Stimulated activated naive CD8-positive, alpha-beta T cell treated with anti-CD3 and anti-CD28 coated beads, Interleukin-15, Interleukin-2, amounts not matched to agents 100 ng/mL and 50 ng/mL, for 24 hours (primary cell): ENCODE data around the gene MAB21L3.

ENCODE experiments used
- H3K27ac Mint-ChIP-seq: one replicate; pipeline ENCODE4 v1.8.0; 2021; ENCODE audit warnings: mild to moderate bottlenecking, mixed read lengths
- H3K27me3 Mint-ChIP-seq: one replicate; pipeline ENCODE4 v1.8.0; 2021; ENCODE audit warnings: mixed read lengths
- H3K36me3 Mint-ChIP-seq: one replicate; pipeline ENCODE4 v1.8.0; 2021; ENCODE audit warnings: low read depth, mixed read lengths
- H3K4me1 Mint-ChIP-seq: one replicate; pipeline ENCODE4 v1.8.0; 2021; ENCODE audit warnings: low read depth, mixed read lengths
- H3K4me3 Mint-ChIP-seq: one replicate; pipeline ENCODE4 v1.8.0; 2021; ENCODE audit warnings: mild to moderate bottlenecking, mixed read lengths
- H3K9me3 Mint-ChIP-seq: one replicate; pipeline ENCODE4 v1.8.0; 2021; ENCODE audit warnings: mixed read lengths

MAB21L3 gene

DNA sequence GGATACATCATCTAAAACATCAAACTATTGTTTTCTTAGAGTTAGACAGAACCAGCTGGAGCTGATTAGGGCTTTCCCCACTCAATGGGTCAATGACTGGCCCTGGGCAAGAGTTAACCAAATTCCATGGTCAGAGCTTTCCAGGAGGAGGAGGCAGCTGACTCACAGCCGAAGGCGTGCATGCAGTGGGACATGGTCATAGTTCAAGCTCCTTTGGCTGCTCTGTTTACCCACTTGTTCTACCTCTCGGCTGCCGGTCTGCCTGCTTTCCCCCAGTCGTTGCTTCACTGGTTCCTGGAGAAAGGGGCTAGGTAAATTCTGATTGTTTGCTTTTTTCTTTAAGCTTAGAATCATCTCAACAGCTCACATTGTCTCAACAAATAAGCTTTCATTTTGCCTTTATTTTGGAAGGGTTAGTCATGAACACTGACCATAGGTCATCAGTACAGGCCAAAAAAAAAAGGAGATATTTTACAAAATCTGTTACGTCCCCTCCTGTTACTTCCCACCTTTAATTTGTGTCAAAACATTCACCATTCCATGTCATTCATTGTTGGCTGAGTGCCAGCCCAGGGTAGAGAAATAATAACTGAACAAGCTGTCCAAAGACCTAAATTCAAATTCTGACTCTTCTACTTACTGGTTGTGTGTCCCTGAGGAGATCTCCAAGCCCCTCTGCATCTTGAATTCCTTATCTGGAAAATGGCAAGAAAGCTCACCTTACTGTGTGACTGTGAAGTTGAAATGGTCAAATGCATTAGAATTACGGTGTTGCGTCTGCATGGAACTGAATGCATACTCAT, 12.0 kb downstream of the MAB21L3 start:
- Mint-ChIP-seq H3K27me3 (peaks cover 35% of the 10 kb centered on the region), H3K36me3 (no peaks in the 10 kb centered on the region), H3K4me1 (peaks cover 30% of the 10 kb centered on the region), H3K9me3 (no peaks in the 10 kb centered on the region), H3K4me3 (no peak overlapping the region), H3K27ac (no peak overlapping the region)

DNA sequence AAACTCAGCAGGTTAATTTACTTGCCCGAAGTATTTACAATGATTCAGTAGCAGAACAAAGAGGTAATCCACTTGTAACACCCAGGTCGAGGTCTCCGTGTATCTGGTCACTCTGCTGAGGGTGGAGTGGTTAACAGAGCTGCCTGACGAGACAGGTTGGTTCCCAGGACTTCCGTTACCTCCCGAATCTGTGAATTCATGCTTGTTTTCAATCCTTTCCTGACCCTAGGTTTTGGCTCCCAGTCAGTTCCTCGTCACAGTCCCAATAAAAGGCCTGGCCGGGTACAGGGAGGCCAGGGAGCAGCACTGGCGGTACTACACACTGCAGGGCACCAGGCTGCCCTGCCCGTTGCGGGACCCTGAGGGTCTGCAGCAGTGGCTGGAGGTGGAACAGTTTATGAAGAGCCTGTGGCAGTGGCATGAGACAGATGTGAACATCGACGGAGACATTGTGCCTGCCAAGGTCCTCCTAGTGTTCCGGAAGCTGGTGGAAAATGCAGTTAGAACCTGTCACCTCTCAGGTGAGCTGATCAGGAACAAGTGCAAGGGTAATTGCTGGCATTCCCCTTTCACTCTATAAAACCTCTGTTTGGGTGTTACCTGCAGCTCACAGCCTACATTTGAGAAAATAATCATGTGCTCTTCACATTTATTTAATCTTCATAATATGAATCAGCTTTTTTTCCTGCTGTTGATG, 12.8 kb downstream of the MAB21L3 start:
- no peaks in the 10 kb centered on the region for H3K9me3 Mint-ChIP-seq
- H3K4me1 Mint-ChIP-seq: peaks cover 38% of the 10 kb centered on the region
- no peak overlapping the region for H3K4me3 Mint-ChIP-seq

DNA sequence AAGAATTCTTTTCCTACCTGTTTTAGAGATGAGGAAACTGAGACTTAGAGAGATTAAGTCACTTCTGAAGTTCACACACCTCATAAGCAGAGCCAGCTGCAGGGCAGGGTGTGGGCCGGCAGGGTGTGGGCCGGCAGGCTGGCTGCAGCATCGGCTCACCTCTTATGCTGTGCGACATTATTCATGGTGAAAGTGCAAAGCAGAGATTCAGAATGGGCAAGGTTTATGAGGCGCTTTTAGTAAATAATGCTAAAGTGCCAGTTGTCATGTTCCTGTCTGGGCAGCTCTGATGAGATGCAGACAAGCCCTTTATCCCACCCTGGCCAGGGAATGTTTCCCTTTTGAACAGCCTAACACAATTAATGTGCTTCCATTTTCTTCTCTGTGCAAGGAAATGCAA, 14.6 kb downstream of the MAB21L3 start:
- Mint-ChIP-seq H3K27me3 (peaks cover 29% of the 10 kb centered on the region), H3K27ac (peak overlapping the region; percentile 85), H3K4me3 (no peak overlapping the region)

More for the DNA sequence above, 12.8 kb downstream of the MAB21L3 start:
- Mint-ChIP-seq H3K36me3 (no peaks in the 10 kb centered on the region), H3K27ac (no peak overlapping the region), H3K27me3 (peaks cover 28% of the 10 kb centered on the region)

DNA sequence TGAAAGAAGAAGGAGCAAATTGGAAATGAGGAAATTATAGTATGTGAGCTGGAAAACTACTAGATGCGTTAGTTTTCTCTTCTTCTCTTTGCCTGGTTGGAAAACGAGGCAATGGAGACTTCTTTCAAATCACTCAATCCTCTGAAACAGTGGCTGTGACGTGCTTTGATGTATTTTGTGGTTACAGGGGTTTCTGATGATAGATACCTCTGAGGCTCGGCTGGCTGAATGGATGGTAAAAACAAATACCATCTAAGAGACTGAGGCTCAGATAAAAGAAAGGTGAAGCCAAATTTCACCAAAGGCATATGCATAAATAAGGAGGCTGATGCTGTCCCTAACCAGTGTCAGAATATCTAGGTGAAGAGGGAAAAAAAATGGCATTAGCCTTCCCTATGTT, 15.1 kb downstream of the MAB21L3 start:
- H3K36me3 Mint-ChIP-seq: no peaks in the 10 kb centered on the region
- no peaks in the 10 kb centered on the region for H3K9me3 Mint-ChIP-seq
- H3K27me3 Mint-ChIP-seq: peaks cover 29% of the 10 kb centered on the region
- H3K4me3 Mint-ChIP-seq: peak overlapping the region; percentile 40
- peaks cover 49% of the 10 kb centered on the region for H3K4me1 Mint-ChIP-seq
- H3K27ac Mint-ChIP-seq: peak overlapping the region; percentile 85

More for the DNA sequence above, 14.6 kb downstream of the MAB21L3 start:
- Mint-ChIP-seq H3K9me3 (no peaks in the 10 kb centered on the region), H3K36me3 (no peaks in the 10 kb centered on the region), H3K4me1 (peaks cover 49% of the 10 kb centered on the region)

DNA sequence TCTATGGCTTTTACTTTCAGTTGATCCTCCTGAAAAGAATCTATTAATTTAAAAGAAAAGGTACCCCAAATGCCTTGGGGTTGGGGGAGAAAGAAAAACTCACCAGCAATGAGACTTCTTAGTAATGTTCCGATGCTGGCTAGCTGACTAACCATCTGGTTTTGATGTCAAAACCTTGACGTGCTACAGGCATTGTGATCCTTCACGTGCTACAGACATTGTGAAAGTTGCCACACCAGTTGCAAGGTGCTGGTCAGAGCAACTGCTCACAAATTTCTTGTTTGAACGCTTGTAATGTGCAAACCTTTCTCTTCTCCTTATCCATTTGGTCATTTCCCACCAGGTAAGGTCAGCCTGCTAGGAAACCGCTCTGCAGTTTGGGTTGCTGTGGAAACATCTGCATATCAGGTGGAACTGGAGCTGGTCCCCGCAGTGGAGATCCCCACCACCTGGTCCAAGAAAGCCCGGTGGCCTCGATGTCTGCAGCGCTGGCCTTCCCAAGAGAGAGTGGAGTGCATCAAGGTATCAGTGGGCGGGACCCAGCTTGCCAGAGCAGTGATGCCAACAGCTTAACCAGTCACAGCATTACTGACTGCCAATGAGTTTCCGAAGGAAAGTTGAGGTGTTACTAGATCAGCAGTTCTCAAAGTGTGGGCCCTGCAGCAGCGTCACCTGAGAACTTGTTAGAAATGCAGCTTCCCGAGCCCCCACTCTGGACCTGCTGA, 16.1 kb downstream of the MAB21L3 start:
- Mint-ChIP-seq H3K4me1 (peaks cover 45% of the 10 kb centered on the region), H3K9me3 (no peaks in the 10 kb centered on the region), H3K27ac (peak overlapping the region; percentile 85), H3K4me3 (peak overlapping the region; percentile 12), H3K27me3 (peaks cover 29% of the 10 kb centered on the region), H3K36me3 (no peaks in the 10 kb centered on the region)

DNA sequence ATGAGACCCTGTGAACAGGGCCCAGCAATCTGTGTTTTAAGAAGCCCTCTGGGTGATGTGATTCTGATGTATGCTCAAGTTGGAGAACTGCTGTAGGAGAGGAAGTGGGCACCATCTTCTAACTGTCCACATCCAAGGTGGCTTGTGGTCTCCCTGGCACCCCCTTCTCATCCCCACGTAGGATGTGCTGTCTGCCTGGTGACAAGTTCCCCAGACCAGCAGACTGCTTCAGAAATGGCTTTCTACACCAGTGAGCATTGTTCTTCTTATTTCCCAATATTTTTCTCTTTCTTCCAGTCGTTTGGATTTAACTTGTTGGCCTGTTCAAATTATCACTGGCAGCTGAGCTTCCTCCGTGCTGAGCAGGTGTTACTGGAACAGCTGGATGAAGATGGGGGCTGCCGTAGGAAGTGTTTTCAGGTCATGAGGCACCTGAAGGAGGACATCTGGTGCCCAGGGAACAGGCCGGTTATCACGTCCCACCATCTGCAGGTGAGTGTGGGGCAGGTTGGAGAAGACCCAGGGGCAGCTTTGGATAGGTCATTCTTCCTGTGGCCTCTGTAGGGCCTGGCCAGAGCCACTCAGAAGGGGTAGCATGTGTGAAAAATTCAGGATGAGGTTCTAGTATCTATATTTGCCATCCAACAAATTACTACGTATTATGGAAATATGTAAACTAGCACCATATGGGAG, 16.8 kb downstream of the MAB21L3 start:
- Mint-ChIP-seq H3K27me3 (peaks cover 24% of the 10 kb centered on the region), H3K4me3 (peak overlapping the region; percentile 25), H3K27ac (peak overlapping the region; percentile 79), H3K36me3 (no peaks in the 10 kb centered on the region), H3K9me3 (no peaks in the 10 kb centered on the region), H3K4me1 (peaks cover 45% of the 10 kb centered on the region)

DNA sequence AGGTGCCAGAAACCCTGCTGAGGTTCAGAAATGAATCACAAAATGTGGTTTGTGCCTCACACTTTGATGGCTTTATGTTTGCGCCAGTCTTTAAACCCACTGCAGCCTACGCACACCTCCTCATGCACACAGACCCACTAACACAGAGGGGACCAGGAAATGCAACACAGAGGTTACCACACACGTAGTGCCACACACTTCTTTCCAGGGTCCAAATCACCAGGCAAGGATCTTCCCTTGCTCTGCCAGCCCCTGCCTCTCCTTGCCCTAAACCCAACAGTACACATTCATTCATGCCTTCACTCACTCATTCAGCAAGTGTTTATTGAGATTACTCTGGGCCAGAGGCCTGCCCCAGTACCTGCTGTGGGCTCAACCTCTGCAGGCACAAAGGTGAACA, 17.5 kb downstream of the MAB21L3 start:
- no peaks in the 10 kb centered on the region for H3K9me3 Mint-ChIP-seq
- H3K4me3 Mint-ChIP-seq: peak overlapping the region; percentile 18
- peaks cover 17% of the 10 kb centered on the region for H3K27me3 Mint-ChIP-seq
- peak overlapping the region; percentile 78 for H3K27ac Mint-ChIP-seq
- H3K36me3 Mint-ChIP-seq: no peaks in the 10 kb centered on the region
- H3K4me1 Mint-ChIP-seq: peaks cover 45% of the 10 kb centered on the region

DNA sequence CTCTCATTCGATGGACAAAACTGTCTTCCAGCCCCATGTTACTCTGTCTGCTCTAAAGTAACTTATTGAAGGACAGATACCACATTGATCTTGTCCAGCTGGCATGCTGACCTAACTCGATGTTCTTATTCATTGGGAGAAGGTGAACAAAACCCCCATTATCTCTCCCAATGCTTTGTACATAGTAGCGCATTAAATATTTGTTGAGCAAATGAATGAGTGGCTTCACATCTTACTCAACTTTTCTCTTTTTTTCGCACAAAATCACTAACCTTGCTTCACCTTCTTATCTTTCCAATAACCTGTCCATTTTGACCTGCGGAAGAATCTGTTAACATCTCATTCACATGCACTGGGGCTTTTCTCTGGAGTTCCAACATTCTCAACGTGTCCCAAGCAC, 18.3 kb downstream of the MAB21L3 start:
- Mint-ChIP-seq H3K9me3 (no peaks in the 10 kb centered on the region), H3K4me1 (peaks cover 49% of the 10 kb centered on the region), H3K27ac (peak overlapping the region; percentile 17), H3K36me3 (no peaks in the 10 kb centered on the region), H3K4me3 (no peak overlapping the region), H3K27me3 (peaks cover 17% of the 10 kb centered on the region)

DNA sequence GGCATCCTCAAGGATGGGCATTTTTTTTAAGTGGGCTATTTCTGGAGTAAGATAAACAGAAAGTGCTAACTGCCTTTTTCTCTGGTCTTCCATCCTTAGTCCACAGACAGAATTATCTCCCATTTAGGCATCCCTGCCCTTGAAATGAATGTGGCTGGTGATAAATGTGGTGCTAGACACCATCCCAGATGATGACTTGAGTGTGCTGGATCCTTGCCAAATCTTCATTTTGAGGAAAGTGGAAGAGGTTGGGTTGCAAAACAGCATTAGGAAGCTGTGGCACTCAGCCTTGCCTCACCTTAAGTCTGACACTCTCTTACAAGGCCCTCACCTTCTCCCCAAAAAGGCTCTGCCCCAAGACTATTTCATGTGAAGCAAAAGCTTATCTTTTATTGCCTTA, 19.2 kb downstream of the MAB21L3 start:
- H3K36me3 Mint-ChIP-seq: no peaks in the 10 kb centered on the region
- peaks cover 20% of the 10 kb centered on the region for H3K27me3 Mint-ChIP-seq
- H3K4me1 Mint-ChIP-seq: peaks cover 50% of the 10 kb centered on the region
- H3K9me3 Mint-ChIP-seq: no peaks in the 10 kb centered on the region
- H3K4me3 Mint-ChIP-seq: no peak overlapping the region
- H3K27ac Mint-ChIP-seq: no peak overlapping the region

DNA sequence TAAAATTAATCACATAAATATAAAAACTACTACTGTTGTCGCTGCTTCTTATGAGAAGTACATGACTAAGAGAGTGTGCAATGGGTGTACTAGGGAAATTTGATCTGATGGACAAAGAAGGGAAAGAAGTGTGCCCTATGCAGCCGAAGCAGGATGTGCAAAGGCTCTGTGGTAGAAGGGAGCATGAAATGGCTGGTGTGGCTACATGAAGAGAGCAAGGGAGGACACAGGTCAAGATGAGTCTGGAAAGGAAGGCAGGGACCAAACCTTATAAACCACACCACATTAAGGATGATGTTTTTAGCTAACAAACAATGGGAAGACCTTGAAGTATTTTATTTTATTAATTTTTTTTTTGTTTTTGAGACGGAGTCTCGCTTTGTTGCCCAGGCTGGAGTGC, 20.0 kb downstream of the MAB21L3 start:
- Mint-ChIP-seq H3K4me3 (no peak overlapping the region), H3K9me3 (no peaks in the 10 kb centered on the region), H3K4me1 (peaks cover 43% of the 10 kb centered on the region), H3K27ac (no peak overlapping the region), H3K36me3 (no peaks in the 10 kb centered on the region), H3K27me3 (peaks cover 17% of the 10 kb centered on the region)

DNA sequence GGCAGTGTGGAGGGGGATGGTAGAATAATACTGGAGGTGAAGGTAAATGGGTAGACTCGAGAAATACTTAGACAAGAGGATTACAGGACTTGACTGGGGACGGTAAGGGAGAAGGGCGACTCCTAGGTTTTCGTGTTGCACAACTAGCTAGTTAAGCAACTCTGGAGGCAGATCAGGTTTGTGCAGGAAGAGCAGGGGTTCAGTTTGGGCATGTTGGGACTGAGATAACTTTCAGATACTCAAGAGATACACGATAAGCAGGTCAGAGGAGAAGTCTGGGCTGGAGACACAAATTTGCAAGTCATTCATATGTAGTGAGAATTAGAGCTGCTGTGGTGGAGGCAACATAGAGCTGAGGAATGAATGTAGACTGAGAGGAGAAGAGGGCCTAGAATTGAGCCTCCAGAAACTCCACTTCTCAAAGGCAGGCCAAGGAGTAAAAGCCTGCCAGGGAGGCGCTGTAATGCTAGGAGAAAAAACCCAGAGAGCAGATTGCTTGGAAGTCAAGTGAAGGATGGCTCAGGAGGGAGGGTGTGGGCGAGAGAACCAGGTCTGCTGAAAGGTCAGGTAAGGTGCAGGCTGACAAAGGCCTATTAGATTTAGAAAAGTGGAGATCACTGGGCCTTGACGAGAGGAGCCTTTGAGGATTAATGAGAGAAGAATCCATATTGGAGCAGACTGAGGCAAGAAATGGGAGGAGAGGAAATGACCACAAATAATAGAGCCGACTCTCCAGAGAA, 20.8 kb downstream of the MAB21L3 start:
- H3K9me3 Mint-ChIP-seq: no peaks in the 10 kb centered on the region
- peaks cover 34% of the 10 kb centered on the region for H3K4me1 Mint-ChIP-seq
- H3K27ac Mint-ChIP-seq: no peak overlapping the region
- no peak overlapping the region for H3K4me3 Mint-ChIP-seq
- H3K36me3 Mint-ChIP-seq: no peaks in the 10 kb centered on the region
- peaks cover 16% of the 10 kb centered on the region for H3K27me3 Mint-ChIP-seq

DNA sequence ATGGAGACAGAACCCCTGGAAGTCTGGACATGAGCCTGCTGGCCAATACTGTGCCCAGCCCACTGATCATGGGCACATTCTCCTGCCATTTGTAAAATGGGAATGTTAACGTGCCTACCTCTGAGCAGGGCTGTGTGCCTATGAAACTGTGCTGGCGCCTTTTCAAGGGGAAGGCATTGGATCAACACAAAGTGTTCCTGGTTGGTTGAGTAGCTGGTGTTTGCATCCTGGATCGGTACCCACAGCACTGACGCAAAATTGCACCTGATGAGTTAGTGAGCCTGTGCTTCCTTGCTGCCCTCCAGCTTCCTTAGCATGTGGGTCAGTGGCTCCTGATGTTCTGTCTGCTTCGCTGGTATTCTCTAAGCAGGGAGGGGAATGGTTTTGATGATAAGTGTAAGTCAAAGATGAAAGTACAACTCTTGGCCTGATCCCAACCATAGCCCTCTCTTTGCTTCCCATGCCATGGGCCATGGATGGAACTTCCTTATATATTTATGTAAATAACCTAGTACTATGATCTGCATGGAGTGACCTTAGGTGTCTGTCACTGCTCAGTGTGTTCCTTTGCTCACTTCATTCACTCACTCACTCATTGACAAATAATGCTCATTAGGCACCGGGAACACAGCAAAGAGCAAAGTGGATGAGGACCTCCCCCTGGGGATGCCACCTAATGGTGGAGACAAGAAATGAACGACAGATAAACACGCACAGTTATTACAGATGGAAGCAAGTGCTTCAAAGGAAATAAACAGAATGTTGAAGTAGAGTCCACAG, 22.7 kb downstream of the MAB21L3 start:
- peaks cover 19% of the 10 kb centered on the region for H3K4me1 Mint-ChIP-seq
- peaks cover 16% of the 10 kb centered on the region for H3K27me3 Mint-ChIP-seq
- H3K4me3 Mint-ChIP-seq: no peak overlapping the region
- H3K9me3 Mint-ChIP-seq: no peaks in the 10 kb centered on the region
- no peaks in the 10 kb centered on the region for H3K36me3 Mint-ChIP-seq
- no peak overlapping the region for H3K27ac Mint-ChIP-seq

DNA sequence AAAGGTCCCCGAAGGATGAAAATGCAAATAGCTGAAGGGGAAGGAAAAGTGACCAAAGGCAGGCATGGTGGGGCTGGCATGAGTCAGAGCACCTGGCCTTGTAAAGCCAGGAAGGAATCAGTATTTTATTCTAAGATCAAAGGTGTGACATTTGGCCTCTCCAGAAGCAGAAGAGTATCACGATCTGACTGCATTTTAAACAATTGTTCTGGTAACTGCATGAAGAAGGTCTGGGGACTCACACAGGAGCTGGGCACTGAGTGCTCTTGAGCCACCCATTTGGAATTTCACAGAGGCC, 23.2 kb downstream of the MAB21L3 start:
- Mint-ChIP-seq H3K9me3 (no peaks in the 10 kb centered on the region), H3K4me1 (peaks cover 19% of the 10 kb centered on the region), H3K4me3 (no peak overlapping the region), H3K27ac (no peak overlapping the region), H3K36me3 (no peaks in the 10 kb centered on the region), H3K27me3 (peaks cover 16% of the 10 kb centered on the region)
